ENCODE data around the gene SSC5D. TPM values are rescaled to one million over a fixed set of nuclear protein-coding genes. Genes with fewer than 3 reads are reported as not detected.

Gene SSC5D
- total RNA-seq, 2 experiments from 2014 or later: 0.50 to 2.7 TPM

DNA sequence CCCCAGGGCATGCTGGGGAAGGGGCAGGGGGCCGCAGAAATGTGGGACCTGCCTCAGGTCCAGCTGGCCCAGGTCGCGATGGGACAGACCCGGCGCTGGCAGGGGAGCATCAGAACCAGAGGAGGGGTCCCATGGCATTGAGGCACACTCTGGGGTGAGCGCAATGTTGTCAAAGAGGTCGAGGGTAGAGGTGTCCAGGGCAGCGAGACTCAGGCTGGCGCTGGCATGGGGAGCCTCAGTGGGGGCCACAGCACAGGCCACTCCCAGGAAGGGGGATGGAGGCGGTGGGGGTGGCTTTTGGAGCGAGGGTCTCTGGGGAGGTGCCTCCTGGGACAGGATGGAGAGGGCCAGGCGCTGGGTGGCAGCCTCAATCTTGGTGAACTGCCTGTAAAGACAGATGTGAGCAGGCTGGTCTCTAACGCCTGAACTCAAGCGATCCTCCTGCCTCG is 24.6 kb upstream of the SSC5D start:
- ChIA-PET POLR2A (no interaction called here), CTCF (ENCODE audit: unreplicated experiment) (no interaction called here)
- BruUV-seq (replicated peaks): no TSS peak
- Histone ChIP-seq H3K27ac (ENCODE audit: low read depth, low read length, poor library complexity, severe bottlenecking) (no peak overlapping the region), H3K9me2 (ENCODE audit: insufficient read depth, low read length) (no peaks in the 10 kb centered on the region), H2AFZ (ENCODE audit: low read length) (no peak overlapping the region), H3K4me3 (ENCODE audit: low read depth, low read length, poor library complexity, severe bottlenecking) (no peak overlapping the region), H3K36me3 (ENCODE audit: insufficient read depth, low read length) (no peaks in the 10 kb centered on the region), H4K20me1 (ENCODE audit: insufficient read depth, low read length) (no peaks in the 10 kb centered on the region), H3K9me3 (ENCODE audit: low read length) (no peaks in the 10 kb centered on the region), H3K4me1 (ENCODE audit: insufficient read depth, low read length, poor library complexity, severe bottlenecking) (peaks cover 19% of the 10 kb centered on the region), H3K4me2 (ENCODE audit: low read length) (no peak overlapping the region), H3K79me2 (ENCODE audit: insufficient read depth, low read depth, low read length) (peaks cover 8% of the 10 kb centered on the region; the same call in 1 of the 2 replicates)
- TF ChIP-seq EZH2phosphoT487 (IDR thresholded peaks at IDR 0.05; ENCODE audit: borderline replicate concordance, low read depth, low read length) (no peak), CTCF (conservative IDR thresholded peaks at IDR 0.05; ENCODE audit: low read length) (no peak)
- intact Hi-C loops (cut with micrococcal nuclease; ENCODE audit: unreplicated experiment): no loop called here
- no peak for DNase-seq (ENCODE audit: low spot score)

GRCh38 chr19:55464039-55464661 is 24.1 kb upstream of the SSC5D start:
- TF ChIP-seq EZH2phosphoT487 (IDR thresholded peaks at IDR 0.05; ENCODE audit: borderline replicate concordance, low read depth, low read length): no peak
- TF ChIP-seq CTCF (conservative IDR thresholded peaks at IDR 0.05; ENCODE audit: low read length): no peak
- Histone ChIP-seq H3K9me2 (ENCODE audit: insufficient read depth, low read length) (no peaks in the 10 kb centered on the region), H4K20me1 (ENCODE audit: insufficient read depth, low read length) (no peaks in the 10 kb centered on the region), H3K4me2 (ENCODE audit: low read length) (no peak overlapping the region), H3K27ac (ENCODE audit: low read depth, low read length, poor library complexity, severe bottlenecking) (no peak overlapping the region), H3K4me1 (ENCODE audit: insufficient read depth, low read length, poor library complexity, severe bottlenecking) (peaks cover 19% of the 10 kb centered on the region), H3K9me3 (ENCODE audit: low read length) (no peaks in the 10 kb centered on the region), H3K4me3 (ENCODE audit: low read depth, low read length, poor library complexity, severe bottlenecking) (no peak overlapping the region), H2AFZ (ENCODE audit: low read length) (no peak overlapping the region), H3K36me3 (ENCODE audit: insufficient read depth, low read length) (no peaks in the 10 kb centered on the region), H3K79me2 (ENCODE audit: insufficient read depth, low read depth, low read length) (peaks cover 8% of the 10 kb centered on the region; the same call in 1 of the 2 replicates)
- no TSS peak for BruUV-seq (replicated peaks)
- CTCF ChIA-PET (ENCODE audit: unreplicated experiment): no interaction called here
- intact Hi-C loops (cut with micrococcal nuclease; ENCODE audit: unreplicated experiment): no loop called here
- DNase-seq (ENCODE audit: low spot score): no peak
- POLR2A ChIA-PET: no interaction called here

GRCh38 chr19:55464662-55465054 is 23.6 kb upstream of the SSC5D start, which contains the start of gene C19orf85:
Gene C19orf85, minus strand, starts transcription at chr19:55464751. Its CDS starts 197 bp downstream, at chr19:55464554.
- intact Hi-C loops (cut with micrococcal nuclease; ENCODE audit: unreplicated experiment): no loop called here
- no peak within 1 kb of the TSS for H3K4me2 ChIP-seq (ENCODE audit: low read length)
- BruUV-seq (replicated peaks): no TSS peak
- ChIA-PET CTCF (ENCODE audit: unreplicated experiment) (no interaction called here), POLR2A (no interaction called here)
- H3K36me3 ChIP-seq (ENCODE audit: insufficient read depth, low read length): no peaks in the 10 kb centered on the region
- H3K79me2 ChIP-seq (ENCODE audit: insufficient read depth, low read depth, low read length): peaks cover 8% of the 10 kb centered on the region; the same call in 1 of the 2 replicates
- no peaks in the 10 kb centered on the region for H3K9me2 ChIP-seq (ENCODE audit: insufficient read depth, low read length)
- no peak within 1 kb of the TSS for H3K4me3 ChIP-seq (ENCODE audit: low read depth, low read length, poor library complexity, severe bottlenecking)
- no peak within 1 kb of the TSS for H2AFZ ChIP-seq (ENCODE audit: low read length)
- no peaks in the 10 kb centered on the region for H4K20me1 ChIP-seq (ENCODE audit: insufficient read depth, low read length)
- TF ChIP-seq CTCF (conservative IDR thresholded peaks at IDR 0.05; ENCODE audit: low read length) (no peak), EZH2phosphoT487 (IDR thresholded peaks at IDR 0.05; ENCODE audit: borderline replicate concordance, low read depth, low read length) (no peak)
- no peak for DNase-seq (ENCODE audit: low spot score)
- no peaks in the 10 kb centered on the region for H3K9me3 ChIP-seq (ENCODE audit: low read length)
- no peak within 1 kb of the TSS for H3K27ac ChIP-seq (ENCODE audit: low read depth, low read length, poor library complexity, severe bottlenecking)
- peaks cover 19% of the 10 kb centered on the region for H3K4me1 ChIP-seq (ENCODE audit: insufficient read depth, low read length, poor library complexity, severe bottlenecking)

Data from OCI-LY7 (cell line).